ENCODE results near the gene AEBP1. TPM values are rescaled to one million over a fixed set of nuclear protein-coding genes. Genes with fewer than 3 reads are reported as not detected.

The AEBP1 gene
- total and polyA plus RNA-seq, 3 donors from 2014 or later, result 74.5 to 168 (median 102) TPM

GRCh38 chr7:44110719-44111635, 6.8 kb downstream of the AEBP1 start:
- no peaks in the 10 kb centered on the region for H3K27me3 ChIP-seq
- H3K36me3 ChIP-seq (ENCODE audit: low read depth, missing control alignments), result no peaks in the 10 kb centered on the region
- no peak overlapping the region for H3K27ac ChIP-seq
- WGBS, 2 donors, result 77 to 84% methylated on average over 10 to 27 of the region's 27 CpGs
- H3K4me1 ChIP-seq, result peaks cover 6% of the 10 kb centered on the region
- no peak overlapping the region for H3K4me3 ChIP-seq
- no peak for DNase-seq
- intact Hi-C loops (cut with DNase I; ENCODE audit: low total_unique reads), result no loop called here
- H3K9me3 ChIP-seq, result no peaks in the 10 kb centered on the region
- TF ChIP-seq POLR2A (IDR thresholded peaks at IDR 0.05), result no peak
- TF ChIP-seq, protein P1, sequence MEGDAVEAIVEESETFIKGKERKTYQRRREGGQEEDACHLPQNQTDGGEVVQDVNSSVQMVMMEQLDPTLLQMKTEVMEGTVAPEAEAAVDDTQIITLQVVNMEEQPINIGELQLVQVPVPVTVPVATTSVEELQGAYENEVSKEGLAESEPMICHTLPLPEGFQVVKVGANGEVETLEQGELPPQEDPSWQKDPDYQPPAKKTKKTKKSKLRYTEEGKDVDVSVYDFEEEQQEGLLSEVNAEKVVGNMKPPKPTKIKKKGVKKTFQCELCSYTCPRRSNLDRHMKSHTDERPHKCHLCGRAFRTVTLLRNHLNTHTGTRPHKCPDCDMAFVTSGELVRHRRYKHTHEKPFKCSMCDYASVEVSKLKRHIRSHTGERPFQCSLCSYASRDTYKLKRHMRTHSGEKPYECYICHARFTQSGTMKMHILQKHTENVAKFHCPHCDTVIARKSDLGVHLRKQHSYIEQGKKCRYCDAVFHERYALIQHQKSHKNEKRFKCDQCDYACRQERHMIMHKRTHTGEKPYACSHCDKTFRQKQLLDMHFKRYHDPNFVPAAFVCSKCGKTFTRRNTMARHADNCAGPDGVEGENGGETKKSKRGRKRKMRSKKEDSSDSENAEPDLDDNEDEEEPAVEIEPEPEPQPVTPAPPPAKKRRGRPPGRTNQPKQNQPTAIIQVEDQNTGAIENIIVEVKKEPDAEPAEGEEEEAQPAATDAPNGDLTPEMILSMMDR (IDR thresholded peaks at IDR 0.05), result no peak

- Histone ChIP-seq H3K27me3 (no peaks in the 10 kb centered on the region), H3K4me3 (no peak overlapping the region), H3K4me1 (peaks cover under 1% of the 10 kb centered on the region), H3K27ac (no peak overlapping the region), H3K9me3 (no peaks in the 10 kb centered on the region), H3K36me3 (ENCODE audit: low read depth, missing control alignments) (no peaks in the 10 kb centered on the region)
- intact Hi-C loops (cut with DNase I; ENCODE audit: low total_unique reads), result no loop called here
- WGBS, 2 donors, result 52 to 57% methylated on average over 4 to 11 of the region's 16 CpGs
- no peak for TF ChIP-seq POLR2A (IDR thresholded peaks at IDR 0.05)
- TF ChIP-seq, protein P1 (IDR thresholded peaks at IDR 0.05), result no peak
- no peak for DNase-seq
Measured at GRCh38 chr7:44111761-44112160, 7.6 kb downstream of the AEBP1 start.

DNA sequence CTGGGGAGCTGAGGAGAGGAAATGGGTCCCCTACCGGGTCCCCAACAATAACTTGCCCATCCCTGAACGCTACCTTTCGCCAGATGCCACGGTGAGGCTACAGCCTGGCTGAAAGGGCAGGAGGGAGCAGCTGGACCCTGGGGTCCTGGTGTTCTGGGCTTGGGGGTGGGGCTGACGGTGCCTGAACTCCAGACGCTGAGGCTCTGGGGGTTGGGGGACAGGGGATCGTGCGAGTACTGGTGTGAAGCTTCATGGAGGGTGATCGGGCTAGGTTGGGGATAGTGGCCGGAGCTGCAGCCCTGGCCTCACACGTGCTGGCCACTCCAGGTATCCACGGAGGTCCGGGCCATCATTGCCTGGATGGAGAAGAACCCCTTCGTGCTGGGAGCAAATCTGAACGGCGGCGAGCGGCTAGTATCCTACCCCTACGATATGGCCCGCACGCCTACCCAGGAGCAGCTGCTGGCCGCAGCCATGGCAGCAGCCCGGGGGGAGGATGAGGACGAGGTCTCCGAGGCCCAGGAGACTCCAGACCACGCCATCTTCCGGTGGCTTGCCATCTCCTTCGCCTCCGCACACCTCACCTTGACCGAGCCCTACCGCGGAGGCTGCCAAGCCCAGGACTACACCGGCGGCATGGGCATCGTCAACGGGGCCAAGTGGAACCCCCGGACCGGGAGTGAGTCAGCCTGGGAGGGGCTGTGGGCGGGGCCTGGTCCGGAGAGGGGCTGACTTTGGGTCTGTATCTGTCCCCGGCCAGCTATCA, 8.3 kb downstream of the AEBP1 start:
- no peaks in the 10 kb centered on the region for H3K9me3 ChIP-seq
- no peaks in the 10 kb centered on the region for H3K4me1 ChIP-seq
- TF ChIP-seq POLR2A (IDR thresholded peaks at IDR 0.05), result no peak
- TF ChIP-seq, protein P1 (IDR thresholded peaks at IDR 0.05), result no peak
- H3K27ac ChIP-seq, result no peak overlapping the region
- no peaks in the 10 kb centered on the region for H3K36me3 ChIP-seq (ENCODE audit: low read depth, missing control alignments)
- no peak for DNase-seq
- H3K27me3 ChIP-seq, result no peaks in the 10 kb centered on the region
- intact Hi-C loops (cut with DNase I; ENCODE audit: low total_unique reads), result no loop called here
- H3K4me3 ChIP-seq, result no peak overlapping the region
- 40 to 43% methylated on average over 12 to 41 of the region's 41 CpGs for WGBS, 2 donors

- no peak for DNase-seq
- WGBS, 2 donors, result 64 to 69% methylated on average over 22 to 33 of the region's 34 CpGs
- Histone ChIP-seq H3K4me3 (no peak overlapping the region), H3K4me1 (no peaks in the 10 kb centered on the region), H3K27ac (no peak overlapping the region), H3K27me3 (no peaks in the 10 kb centered on the region), H3K36me3 (ENCODE audit: low read depth, missing control alignments) (no peaks in the 10 kb centered on the region), H3K9me3 (no peaks in the 10 kb centered on the region)
- TF ChIP-seq, protein P1 (IDR thresholded peaks at IDR 0.05), result no peak
- no peak for TF ChIP-seq POLR2A (IDR thresholded peaks at IDR 0.05)
- intact Hi-C loops (cut with DNase I; ENCODE audit: low total_unique reads), result no loop called here
Measured at GRCh38 chr7:44112997-44113763, 9.0 kb downstream of the AEBP1 start.

Data from testis (tissue), 3 donors.